GM18499 (cell line): ENCODE results near the gene RUNX1.
"Not testable (repeated sequence)": the region's sequence is repeated elsewhere in the genome, so short reads cannot be mapped to it uniquely, and the experiment has no call there.

ENCODE experiments used
- ATAC-seq: cut with Tn5 transposase; IDR thresholded peaks from one replicate; pipeline ENCODE4 v1.9.1; 2021; ENCODE audit warnings: moderate number of reproducible peaks; ENCODE audit not compliant: insufficient read depth, unreplicated experiment

Gene RUNX1

DNA sequence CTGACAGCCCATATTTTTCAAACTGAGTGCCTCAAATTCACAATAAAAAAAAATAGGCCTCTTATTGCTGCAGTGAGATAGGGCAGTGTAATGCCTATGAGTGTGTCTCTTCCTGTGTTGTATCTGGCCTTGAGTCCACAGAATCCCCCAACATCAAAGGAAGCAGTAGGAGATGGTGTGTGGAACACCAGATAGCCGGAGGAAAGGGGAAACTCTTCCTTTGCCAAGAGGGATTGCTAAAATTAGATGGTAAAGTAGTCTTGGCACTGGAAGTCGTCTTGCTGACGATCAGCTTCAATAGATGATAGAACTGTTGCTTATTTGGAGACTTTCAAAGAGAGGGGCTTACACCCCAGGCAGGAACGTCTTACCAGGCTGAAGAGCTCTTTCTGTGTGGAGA lies 51.8 kb downstream of the RUNX1 start:
- ATAC-seq = no peak

- ATAC-seq = no peak
Measured at GRCh38 chr21:34996304-34997101, 52.6 kb downstream of the RUNX1 start.

DNA sequence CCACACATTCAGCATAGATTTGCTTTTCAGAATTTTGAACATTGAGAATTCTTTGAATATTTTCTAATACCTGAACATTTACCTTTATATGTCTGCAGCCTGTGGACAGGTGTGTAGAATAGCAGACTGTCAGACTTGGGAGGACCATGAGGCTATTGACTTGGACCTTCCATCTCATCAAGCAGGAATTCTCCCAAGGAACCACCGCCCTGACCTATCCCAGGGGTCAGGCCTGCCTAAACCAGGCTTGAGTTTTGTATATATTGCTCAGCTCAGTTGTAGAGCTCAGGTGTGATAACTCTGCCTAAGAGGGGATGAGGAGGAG lies 53.2 kb downstream of the RUNX1 start:
- ATAC-seq = no peak

DNA sequence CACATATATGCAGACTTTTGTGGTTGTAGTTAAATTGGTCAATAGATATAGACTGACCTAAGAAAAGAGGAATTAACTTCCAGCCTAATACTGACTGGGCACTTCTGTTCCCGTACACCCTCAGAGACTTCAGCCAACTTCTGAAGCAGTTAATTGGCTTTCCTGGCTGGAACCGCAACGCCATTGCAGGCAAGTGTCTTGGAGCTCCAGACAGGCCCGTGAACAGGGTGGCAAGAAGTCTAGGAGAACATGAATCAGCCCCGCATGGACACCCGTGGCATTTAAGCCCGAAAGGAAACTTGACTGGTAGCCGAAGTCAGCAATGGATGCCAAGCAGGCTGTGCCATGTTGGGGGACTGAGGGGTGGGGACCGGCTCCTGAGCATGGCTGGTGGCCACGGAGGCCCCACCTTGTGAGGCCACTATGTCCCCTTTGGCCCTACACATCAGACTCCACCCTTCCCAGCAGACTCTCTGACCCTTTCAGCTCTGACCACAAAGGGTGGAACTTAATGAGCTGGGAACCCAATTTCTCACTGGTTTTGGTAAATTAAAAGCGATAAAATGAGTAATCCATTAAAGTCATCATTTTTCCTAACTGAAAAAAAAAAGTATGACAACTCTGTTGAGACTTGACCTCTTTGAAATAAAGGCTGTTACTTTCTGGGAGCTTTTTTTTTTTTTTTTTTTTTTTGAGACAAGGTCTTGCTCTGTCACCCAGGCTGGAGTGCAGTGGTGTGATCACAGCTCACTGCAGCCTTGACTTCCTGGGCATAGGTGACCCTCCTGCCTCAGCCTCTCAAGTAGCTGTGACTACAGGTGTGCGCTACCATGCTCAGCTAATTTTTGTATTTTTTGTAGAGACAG lies 54.1 kb downstream of the RUNX1 start:
- no peak for ATAC-seq

DNA sequence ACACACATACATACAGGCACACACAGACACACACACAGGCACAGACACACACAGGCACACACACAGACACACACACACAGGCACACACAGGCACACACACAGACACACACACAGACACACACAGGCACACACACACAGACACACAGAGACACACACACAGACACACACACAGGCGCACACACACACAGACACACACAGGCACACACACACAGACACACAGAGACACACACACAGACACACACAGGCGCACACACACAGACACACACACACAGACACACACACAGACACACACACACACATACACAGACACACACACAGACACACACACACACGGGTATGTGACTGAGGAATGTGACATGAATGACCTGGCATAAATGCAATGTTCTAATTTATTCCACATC lies 55.6 kb downstream of the RUNX1 start:
- ATAC-seq = not testable (repeated sequence)

GRCh38 chr21:34992736-34993398 lies 56.2 kb downstream of the RUNX1 start:
- ATAC-seq = no peak

- ATAC-seq = no peak
Measured at GRCh38 chr21:34992180-34992579, 56.9 kb downstream of the RUNX1 start.

DNA sequence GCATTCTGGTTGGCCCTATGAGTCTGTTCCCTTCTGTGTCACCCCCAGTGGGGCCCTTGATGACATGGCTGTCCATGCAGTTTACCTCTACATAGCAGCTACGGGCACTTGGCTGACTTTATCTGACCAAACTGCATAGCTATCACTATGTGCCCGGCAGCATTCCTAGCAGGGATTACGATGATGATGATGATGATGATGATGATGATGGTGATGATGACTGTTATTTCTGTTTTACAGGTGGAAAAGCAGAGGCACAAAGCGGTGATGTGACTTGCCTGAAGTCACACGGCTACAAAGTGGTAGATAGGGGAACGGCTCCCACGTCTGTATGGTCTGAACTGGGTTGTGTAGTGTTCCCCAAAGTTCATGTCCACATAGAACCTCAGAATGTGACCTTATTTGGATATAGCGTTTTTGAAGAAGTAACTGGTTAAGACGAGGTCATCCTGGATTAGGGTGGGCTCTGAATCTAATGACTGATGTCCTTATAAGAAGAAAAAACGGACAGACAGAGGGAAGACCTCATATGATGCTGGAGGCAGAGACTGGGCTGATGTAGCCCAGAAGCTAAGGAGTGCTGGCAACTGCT lies 57.6 kb downstream of the RUNX1 start:
- ATAC-seq = no peak

- no peak for ATAC-seq
Measured at GRCh38 chr21:34990842-34991241, 58.3 kb downstream of the RUNX1 start.

DNA sequence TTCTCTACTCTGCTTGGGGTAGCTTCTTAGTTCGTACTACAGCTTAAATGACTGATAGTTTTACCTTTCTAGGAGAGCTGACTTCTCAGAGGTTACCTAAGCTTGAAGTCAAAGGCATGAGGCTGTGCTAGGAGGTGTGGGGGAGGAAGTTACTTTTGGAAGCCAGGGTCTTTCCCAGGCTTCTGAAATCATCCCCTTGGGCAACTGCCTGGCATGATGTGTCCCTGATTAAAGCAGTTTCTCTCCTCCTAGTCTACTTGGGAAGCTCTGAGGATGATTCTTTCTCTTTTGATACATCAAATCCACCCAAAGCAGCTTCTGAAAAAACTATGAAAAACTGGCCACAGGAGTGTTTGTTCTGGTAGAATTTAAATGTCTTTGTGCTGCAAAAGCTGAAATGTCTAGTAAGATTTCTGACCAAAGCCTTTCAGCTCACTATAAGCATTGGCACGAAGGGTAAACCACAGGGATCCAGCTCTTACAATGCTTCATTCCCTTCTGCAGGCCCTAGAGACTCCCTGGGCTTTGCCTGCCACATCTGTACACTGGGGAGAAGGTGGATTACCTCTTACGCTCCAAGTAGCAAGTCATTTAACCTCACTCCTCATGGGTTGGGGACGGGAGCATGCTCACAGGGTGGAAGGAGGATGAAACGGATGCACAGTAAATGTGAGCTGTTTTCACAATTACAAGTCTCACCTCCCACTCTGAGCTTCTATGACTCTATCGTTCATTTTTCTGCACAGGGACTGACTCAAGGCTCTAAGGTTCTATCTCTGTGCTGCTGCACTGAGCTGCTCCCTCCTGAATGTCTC lies 59.6 kb downstream of the RUNX1 start:
- ATAC-seq = no peak

- no peak for ATAC-seq
Measured at GRCh38 chr21:34988625-34989024, 60.5 kb downstream of the RUNX1 start.

GRCh38 chr21:34988139-34988538 lies 61.0 kb downstream of the RUNX1 start:
- ATAC-seq = no peak

DNA sequence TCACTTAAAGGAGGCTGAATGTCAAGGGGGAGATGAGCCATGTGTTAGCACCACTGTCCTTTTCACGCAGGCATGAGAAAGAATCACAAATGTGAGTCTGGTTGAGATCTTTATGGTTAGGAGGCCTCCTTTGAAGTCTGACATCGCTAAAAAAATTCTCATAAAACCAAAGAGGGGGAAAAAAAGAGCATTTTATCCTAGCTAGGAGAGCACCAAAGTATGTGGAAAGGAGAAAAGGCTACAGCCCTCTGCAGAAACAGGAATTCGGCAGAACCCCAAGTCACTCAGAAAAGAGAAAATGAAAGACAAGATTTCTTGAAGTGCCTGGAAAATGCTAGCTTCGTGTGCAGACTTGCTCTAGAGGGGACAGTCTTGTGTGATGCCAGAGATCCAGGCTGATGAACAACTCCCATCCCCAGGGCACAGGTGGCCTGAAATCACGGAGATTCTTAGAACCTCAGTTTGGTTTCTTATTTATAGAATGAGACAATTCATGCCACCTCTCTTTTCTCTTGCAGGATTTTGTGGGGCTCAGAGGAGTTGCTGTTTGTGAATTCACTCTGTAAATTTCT lies 61.5 kb downstream of the RUNX1 start:
- no peak for ATAC-seq

DNA sequence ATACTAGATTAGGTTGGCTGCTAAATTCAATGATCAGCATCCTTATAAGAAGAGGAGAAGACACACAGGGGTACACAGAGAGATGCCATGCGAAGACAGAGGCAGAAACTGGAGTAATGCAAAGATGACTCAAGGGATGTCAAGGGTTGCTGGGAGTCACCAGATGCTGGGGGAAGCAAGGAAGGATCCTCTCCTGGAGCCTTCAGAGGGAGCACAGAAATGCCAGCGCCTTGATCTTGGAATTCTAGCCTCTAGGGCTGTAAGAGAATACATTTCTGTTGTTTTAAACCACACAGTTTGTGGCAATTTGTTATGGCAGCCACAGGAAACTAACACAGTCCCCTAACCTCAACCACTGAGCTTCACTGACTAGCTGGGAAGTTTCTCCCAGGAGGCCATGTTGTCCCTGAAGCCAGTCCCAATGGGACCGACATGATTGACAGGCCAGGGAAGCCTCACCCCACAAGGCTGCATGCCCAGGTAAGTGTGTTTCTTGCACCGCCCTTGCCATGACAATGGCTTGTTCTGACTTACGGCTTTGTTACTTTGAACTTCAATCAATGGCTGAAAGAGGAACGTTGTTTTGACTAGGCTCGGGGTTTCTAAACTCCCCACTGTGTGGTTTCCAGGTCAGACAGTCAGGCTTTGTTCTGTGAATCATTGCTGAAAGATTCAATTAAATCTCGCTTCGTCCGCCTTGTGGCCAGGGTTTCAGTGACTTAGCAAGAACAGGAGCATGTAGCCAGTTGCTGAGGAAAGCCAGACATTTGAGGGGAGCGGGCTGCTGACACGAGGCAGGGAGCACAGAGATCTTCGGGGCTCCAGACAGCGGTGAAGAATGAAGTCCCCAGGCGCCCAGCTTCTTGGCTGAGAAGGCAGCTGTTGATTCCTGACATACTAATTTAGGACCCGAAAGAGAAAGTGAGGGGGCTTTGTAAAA lies 62.3 kb downstream of the RUNX1 start:
- peak; percentile 47 for ATAC-seq

GRCh38 chr21:34984356-34985058 lies 64.6 kb downstream of the RUNX1 start:
- no peak for ATAC-seq

- no peak for ATAC-seq
Measured at GRCh38 chr21:34983680-34984086, 65.4 kb downstream of the RUNX1 start.

- no peak for ATAC-seq
Measured at GRCh38 chr21:34981791-34982190, 67.3 kb downstream of the RUNX1 start.
